Duodenal mucosa (tissue), 2 donors: ENCODE measurements around the gene SHISA9.

Experiments used
- H3K27ac ChIP-seq: one replicate; pipeline ENCODE4 v1.7.0; 2013; ENCODE audit warnings: low read depth, low read length
- H3K27me3 ChIP-seq, 2 donors: one replicate each; pipeline ENCODE4 v1.7.0; 2013; ENCODE audit warnings: low read length in 2 of 2, control low read depth in 1 of 2; ENCODE audit not compliant: insufficient read depth in 2 of 2, control insufficient read depth in 1 of 2
- H3K36me3 ChIP-seq, 2 donors: one replicate each; pipeline ENCODE4 v1.7.0; 2013; ENCODE audit warnings: low read length in 2 of 2, control low read depth in 1 of 2; ENCODE audit not compliant: insufficient read depth in 2 of 2, control insufficient read depth in 1 of 2
- H3K4me1 ChIP-seq, 2 donors: one replicate each; pipeline ENCODE4 v1.7.0; 2013; ENCODE audit warnings: low read length in 2 of 2, control low read depth in 1 of 2; ENCODE audit not compliant: insufficient read depth in 2 of 2, control insufficient read depth in 1 of 2
- H3K4me3 ChIP-seq, 2 donors: one replicate each; pipeline ENCODE4 v1.7.0; 2013; ENCODE audit warnings: low read length in 2 of 2, low read depth in 1 of 2
- H3K9ac ChIP-seq, 2 donors: one replicate each; pipeline ENCODE4 v1.7.0; 2013; ENCODE audit warnings: low read length in 2 of 2, low read depth in 1 of 2
- H3K9me3 ChIP-seq, 2 donors: one replicate each; pipeline ENCODE4 v1.7.0; 2013; ENCODE audit warnings: low read length in 2 of 2, control low read depth in 1 of 2; ENCODE audit not compliant: control insufficient read depth in 1 of 2

Gene SHISA9

GRCh38 chr16:13254998-13255614 lies 353.7 kb downstream of the SHISA9 start:
- Histone ChIP-seq H3K27me3 (no peaks in the 10 kb centered on the region), H3K4me1 (no peaks in the 10 kb centered on the region), H3K4me3 (no peak overlapping the region), H3K36me3 (no peaks in the 10 kb centered on the region), H3K27ac (no peak overlapping the region), H3K9ac (no peak overlapping the region), H3K9me3 (peaks cover 6 to 12% of the 10 kb centered on the region in 2 donors)

- no peak overlapping the region for H3K4me3 ChIP-seq
- no peak overlapping the region for H3K27ac ChIP-seq
- peaks cover 0 to 10% of the 10 kb centered on the region in 2 donors for H3K9me3 ChIP-seq
- no peak overlapping the region for H3K9ac ChIP-seq
- H3K27me3 ChIP-seq = no peaks in the 10 kb centered on the region
- H3K36me3 ChIP-seq = no peaks in the 10 kb centered on the region
- no peaks in the 10 kb centered on the region for H3K4me1 ChIP-seq
These were observed 361.1 kb downstream of the SHISA9 start for GRCh38 chr16:13262270-13263090.

- H3K36me3 ChIP-seq = no peaks in the 10 kb centered on the region
- no peaks in the 10 kb centered on the region for H3K27me3 ChIP-seq
- no peaks in the 10 kb centered on the region for H3K4me1 ChIP-seq
- H3K9me3 ChIP-seq = peaks cover 3 to 4% of the 10 kb centered on the region in 2 donors
- no peak overlapping the region for H3K9ac ChIP-seq
- H3K27ac ChIP-seq = no peak overlapping the region
- H3K4me3 ChIP-seq = no peak overlapping the region
These were observed 363.6 kb downstream of the SHISA9 start for GRCh38 chr16:13264749-13265552.

GRCh38 chr16:13269359-13269758 lies 368.0 kb downstream of the SHISA9 start:
- H3K9me3 ChIP-seq = peaks cover 3 to 5% of the 10 kb centered on the region in 2 donors
- no peaks in the 10 kb centered on the region for H3K36me3 ChIP-seq
- no peaks in the 10 kb centered on the region for H3K27me3 ChIP-seq
- H3K4me3 ChIP-seq = no peak overlapping the region
- no peak overlapping the region for H3K9ac ChIP-seq
- no peaks in the 10 kb centered on the region for H3K4me1 ChIP-seq
- H3K27ac ChIP-seq = no peak overlapping the region

GRCh38 chr16:13269905-13270528 lies 368.6 kb downstream of the SHISA9 start:
- Histone ChIP-seq H3K4me3 (no peak overlapping the region), H3K27me3 (no peaks in the 10 kb centered on the region), H3K4me1 (no peaks in the 10 kb centered on the region), H3K9me3 (peaks cover 3 to 5% of the 10 kb centered on the region in 2 donors), H3K9ac (no peak overlapping the region), H3K36me3 (no peaks in the 10 kb centered on the region), H3K27ac (no peak overlapping the region)

- no peak overlapping the region for H3K4me3 ChIP-seq
- peaks cover 3 to 5% of the 10 kb centered on the region in 2 donors for H3K9me3 ChIP-seq
- H3K36me3 ChIP-seq = no peaks in the 10 kb centered on the region
- no peak overlapping the region for H3K27ac ChIP-seq
- H3K27me3 ChIP-seq = no peaks in the 10 kb centered on the region
- no peaks in the 10 kb centered on the region for H3K4me1 ChIP-seq
- H3K9ac ChIP-seq = no peak overlapping the region
These were observed 369.2 kb downstream of the SHISA9 start for GRCh38 chr16:13270602-13271001.

- H3K27me3 ChIP-seq = no peaks in the 10 kb centered on the region
- no peaks in the 10 kb centered on the region for H3K9me3 ChIP-seq
- no peak overlapping the region for H3K27ac ChIP-seq
- no peaks in the 10 kb centered on the region for H3K36me3 ChIP-seq
- H3K4me1 ChIP-seq = no peaks in the 10 kb centered on the region
- H3K9ac ChIP-seq = no peak overlapping the region
- no peak overlapping the region for H3K4me3 ChIP-seq
These were observed 388.1 kb downstream of the SHISA9 start for GRCh38 chr16:13289515-13289914.
